ENCODE measurements around the gene CPXM2. TPM values are rescaled to one million over a fixed set of nuclear protein-coding genes. Genes with fewer than 3 reads are reported as not detected.

Gene CPXM2
- total and polyA plus RNA-seq, 10 of the 15 experiments (the other 5 are each of a cell fraction or from before 2014, with no cell fraction given), result 0.08 to 1.1 (median 0.58) TPM

- TF ChIP-seq PKNOX1 (IDR thresholded peaks at IDR 0.05) (no peak), POLR2AphosphoS5 (IDR thresholded peaks at IDR 0.05; ENCODE audit: low read length) (no peak)
- intact Hi-C loops (cut with micrococcal nuclease; ENCODE audit: unreplicated experiment) (no loop called here), in situ Hi-C loops (cut with MboI) (no loop called here)
- Histone ChIP-seq H3K9me3 (replicated peaks; ENCODE audit: control insufficient read depth, insufficient read depth, low read length) (no peaks in the 10 kb centered on the region), H3K27me3 (replicated peaks in 1 of 2; ENCODE audit: control insufficient read depth in 2 of 2, insufficient read depth in 2 of 2, low read length in 1 of 2) (no peaks in the 10 kb centered on the region; a peak in 4 of 4 replicates), H3K27ac (ENCODE audit: control insufficient read depth, insufficient read depth) (no peak overlapping the region), H3K36me3 (ENCODE audit: control insufficient read depth in 2 of 2, insufficient read depth in 2 of 2, low read length in 1 of 2) (no peaks in the 10 kb centered on the region), H3K4me3 (no peak overlapping the region), H3K79me2 (ENCODE audit: control insufficient read depth, insufficient read depth, low read length) (no peaks in the 10 kb centered on the region), H3K4me2 (ENCODE audit: control insufficient read depth, insufficient read depth) (no peak overlapping the region), H2AFZ (ENCODE audit: control insufficient read depth, low read depth, low read length) (no peak overlapping the region), H4K20me1 (ENCODE audit: control insufficient read depth, insufficient read depth) (no peaks in the 10 kb centered on the region), H3K9ac (ENCODE audit: control insufficient read depth, insufficient read depth, low read length) (no peak overlapping the region), H3K4me1 (ENCODE audit: control insufficient read depth, insufficient read depth, low read length) (no peaks in the 10 kb centered on the region)
- DNase-seq (ENCODE audit: low read depth, low spot score), result no peak
- 57% methylated on average over 10 of the region's 10 CpGs for WGBS (ENCODE audit: insufficient coverage, insufficient replicate concordance, low lambda C conversion rate, missing lambda C conversion rate)
- ChIA-PET CTCF (interaction anchor here (0.6 to 1.1 kb wide), 2 partner anchors 8 to 28 kb away, joined by 3 read pairs; no protein-coding TSS in a partner anchor), POLR2A (no interaction called here), RAD21 (ENCODE audit: unreplicated experiment) (no interaction called here), SMC1A (ENCODE audit: uncharacterized antibody, unreplicated experiment) (no interaction called here)
- no peak for ATAC-seq
- BruUV-seq (replicated peaks), result no TSS peak
- FAIRE-seq, result no peak
These were observed 140.1 kb downstream of the CPXM2 start for GRCh38 chr10:123751342-123752134.

GRCh38 chr10:123750901-123751300 is 140.7 kb downstream of the CPXM2 start:
- no peak for FAIRE-seq
- Histone ChIP-seq H3K27ac (ENCODE audit: control insufficient read depth, insufficient read depth) (no peak overlapping the region), H3K9me3 (replicated peaks; ENCODE audit: control insufficient read depth, insufficient read depth, low read length) (no peaks in the 10 kb centered on the region), H3K79me2 (ENCODE audit: control insufficient read depth, insufficient read depth, low read length) (no peaks in the 10 kb centered on the region), H3K9ac (ENCODE audit: control insufficient read depth, insufficient read depth, low read length) (no peak overlapping the region), H3K4me2 (ENCODE audit: control insufficient read depth, insufficient read depth) (no peak overlapping the region), H3K4me1 (ENCODE audit: control insufficient read depth, insufficient read depth, low read length) (no peaks in the 10 kb centered on the region), H3K4me3 (no peak overlapping the region), H2AFZ (ENCODE audit: control insufficient read depth, low read depth, low read length) (no peak overlapping the region), H3K27me3 (replicated peaks in 1 of 2; ENCODE audit: control insufficient read depth in 2 of 2, insufficient read depth in 2 of 2, low read length in 1 of 2) (no peaks in the 10 kb centered on the region; a peak in 4 of 4 replicates), H3K36me3 (ENCODE audit: control insufficient read depth in 2 of 2, insufficient read depth in 2 of 2, low read length in 1 of 2) (no peaks in the 10 kb centered on the region), H4K20me1 (ENCODE audit: control insufficient read depth, insufficient read depth) (no peaks in the 10 kb centered on the region)
- intact Hi-C loops (cut with micrococcal nuclease; ENCODE audit: unreplicated experiment) (no loop called here), in situ Hi-C loops (cut with MboI) (no loop called here)
- RAD21 ChIA-PET (ENCODE audit: unreplicated experiment), result no interaction called here
- CTCF ChIA-PET, result no interaction called here
- no TSS peak for BruUV-seq (replicated peaks)
- SMC1A ChIA-PET (ENCODE audit: uncharacterized antibody, unreplicated experiment), result no interaction called here
- DNase-seq (ENCODE audit: low read depth, low spot score), result no peak
- no peak for ATAC-seq
- POLR2A ChIA-PET, result no interaction called here
- 59% methylated on average over 9 of the region's 9 CpGs for WGBS (ENCODE audit: insufficient coverage, insufficient replicate concordance, low lambda C conversion rate, missing lambda C conversion rate)
- TF ChIP-seq TCF7 (IDR thresholded peaks at IDR 0.05; ENCODE audit: borderline replicate concordance) (no peak), RBBP5 (conservative IDR thresholded peaks at IDR 0.05) (no peak), ZBTB40 (IDR thresholded peaks at IDR 0.05; ENCODE audit: borderline replicate concordance) (no peak), IKZF2 (IDR thresholded peaks at IDR 0.05) (no peak), SMAD1 (IDR thresholded peaks at IDR 0.05; ENCODE audit: low read depth, partially characterized antibody) (no peak), ZNF622 (IDR thresholded peaks at IDR 0.05) (no peak)
